ENCODE measurements around the gene ERO1A. TPM values are rescaled to one million over a fixed set of nuclear protein-coding genes. Genes with fewer than 3 reads are reported as not detected.

ERO1A gene
- total RNA-seq, 1 experiment from 2014 or later: 151 TPM

DNA sequence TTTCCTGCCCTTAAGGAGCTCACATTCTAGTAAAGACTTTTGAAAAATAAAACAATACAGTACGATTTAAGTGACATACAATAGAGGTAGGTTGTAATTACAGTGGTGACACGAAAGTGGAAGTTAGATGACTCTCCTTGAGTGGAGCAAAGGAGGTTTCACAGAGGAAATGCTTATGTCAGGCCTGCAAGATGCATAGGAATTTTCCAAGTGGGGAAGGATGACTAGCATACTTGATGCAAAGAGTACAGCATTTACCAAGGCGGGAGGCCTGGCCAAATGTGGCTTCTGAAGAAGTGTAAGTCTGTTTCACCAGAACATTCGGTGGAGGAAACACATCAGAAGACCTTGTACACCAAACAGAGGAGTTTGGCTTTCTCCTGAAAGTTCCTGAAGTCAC, 55.2 kb downstream of the ERO1A start:
- ATAC-seq (no peak), DNase-seq (no peak)
- H3K27me3 ChIP-seq (ENCODE audit: low read length): no peaks in the 10 kb centered on the region
- intact Hi-C loops (cut with micrococcal nuclease): loop anchor here (5.0 kb wide), 1 partner anchor 88 kb away; the partner anchor contains the start of genes GPR137C and TXNDC16
- no peaks in the 10 kb centered on the region for H3K9me3 ChIP-seq (ENCODE audit: low read length)
- no peaks in the 10 kb centered on the region for H3K79me2 ChIP-seq (ENCODE audit: low read length)
- peaks cover 35% of the 10 kb centered on the region for H3K36me3 ChIP-seq (ENCODE audit: low read depth, low read length)
- ChIA-PET POLR2A (ENCODE audit: unreplicated experiment) (no interaction called here), CTCF (no interaction called here)
- no peaks in the 10 kb centered on the region for H4K20me1 ChIP-seq (ENCODE audit: low read length)
- no peaks in the 10 kb centered on the region for H3K4me1 ChIP-seq (ENCODE audit: insufficient read depth, low read length)
- TF ChIP-seq, protein P1, sequence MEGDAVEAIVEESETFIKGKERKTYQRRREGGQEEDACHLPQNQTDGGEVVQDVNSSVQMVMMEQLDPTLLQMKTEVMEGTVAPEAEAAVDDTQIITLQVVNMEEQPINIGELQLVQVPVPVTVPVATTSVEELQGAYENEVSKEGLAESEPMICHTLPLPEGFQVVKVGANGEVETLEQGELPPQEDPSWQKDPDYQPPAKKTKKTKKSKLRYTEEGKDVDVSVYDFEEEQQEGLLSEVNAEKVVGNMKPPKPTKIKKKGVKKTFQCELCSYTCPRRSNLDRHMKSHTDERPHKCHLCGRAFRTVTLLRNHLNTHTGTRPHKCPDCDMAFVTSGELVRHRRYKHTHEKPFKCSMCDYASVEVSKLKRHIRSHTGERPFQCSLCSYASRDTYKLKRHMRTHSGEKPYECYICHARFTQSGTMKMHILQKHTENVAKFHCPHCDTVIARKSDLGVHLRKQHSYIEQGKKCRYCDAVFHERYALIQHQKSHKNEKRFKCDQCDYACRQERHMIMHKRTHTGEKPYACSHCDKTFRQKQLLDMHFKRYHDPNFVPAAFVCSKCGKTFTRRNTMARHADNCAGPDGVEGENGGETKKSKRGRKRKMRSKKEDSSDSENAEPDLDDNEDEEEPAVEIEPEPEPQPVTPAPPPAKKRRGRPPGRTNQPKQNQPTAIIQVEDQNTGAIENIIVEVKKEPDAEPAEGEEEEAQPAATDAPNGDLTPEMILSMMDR (conservative IDR thresholded peaks at IDR 0.05; ENCODE audit: low read depth, low read length): no peak
- TF ChIP-seq EZH2 (IDR thresholded peaks at IDR 0.05; ENCODE audit: low read length, unreplicated experiment) (no peak), EZH2phosphoT487 (IDR thresholded peaks at IDR 0.05; ENCODE audit: borderline replicate concordance, low read length) (no peak)
- H3K9ac ChIP-seq (ENCODE audit: low read length): no peak overlapping the region
- H3K4me2 ChIP-seq (ENCODE audit: low read length): no peak overlapping the region
- no TSS peak for BruUV-seq (replicated peaks)
- H3K27ac ChIP-seq (ENCODE audit: low read length): no peak overlapping the region
- H2AFZ ChIP-seq (ENCODE audit: low read length): no peak overlapping the region
- H3K9me2 ChIP-seq (replicated peaks; ENCODE audit: low read length): no peaks in the 10 kb centered on the region
- no peak overlapping the region for H3K4me3 ChIP-seq (ENCODE audit: low read length)
- peaks cover 5% of the 10 kb centered on the region for H3F3A ChIP-seq (ENCODE audit: low read length, unreplicated experiment)

DNA sequence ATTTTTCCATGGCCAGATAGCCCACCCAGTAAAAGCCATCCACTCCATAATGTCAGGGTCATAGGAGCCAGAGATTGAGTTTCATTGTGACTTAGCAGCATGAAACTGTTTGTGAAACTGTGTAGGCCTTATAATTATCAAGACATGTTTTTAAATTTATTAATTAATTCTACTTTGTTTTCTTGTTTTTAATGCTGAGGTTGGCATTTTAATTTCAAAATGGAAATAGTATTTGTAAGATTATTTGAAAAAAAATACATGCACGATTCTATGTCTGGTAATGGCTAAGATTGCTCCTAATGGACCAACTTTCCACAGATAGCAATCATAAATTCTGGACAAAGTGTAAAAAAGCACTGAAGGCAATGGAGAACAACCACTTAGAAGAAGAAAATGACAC, 75.7 kb downstream of the ERO1A start:
- no peak overlapping the region for H3K4me3 ChIP-seq (ENCODE audit: low read length)
- no TSS peak for BruUV-seq (replicated peaks)
- H3K36me3 ChIP-seq (ENCODE audit: low read depth, low read length): no peaks in the 10 kb centered on the region
- ATAC-seq (no peak), DNase-seq (no peak)
- intact Hi-C loops (cut with micrococcal nuclease): no loop called here
- H3K9ac ChIP-seq (ENCODE audit: low read length): no peak overlapping the region
- ChIA-PET CTCF (no interaction called here), POLR2A (ENCODE audit: unreplicated experiment) (no interaction called here)
- no peak for TF ChIP-seq EZH2phosphoT487 (IDR thresholded peaks at IDR 0.05; ENCODE audit: borderline replicate concordance, low read length)
- no peak for TF ChIP-seq EZH2 (IDR thresholded peaks at IDR 0.05; ENCODE audit: low read length, unreplicated experiment)
- TF ChIP-seq, protein P1 (conservative IDR thresholded peaks at IDR 0.05; ENCODE audit: low read depth, low read length): no peak
- no peaks in the 10 kb centered on the region for H3K79me2 ChIP-seq (ENCODE audit: low read length)
- H3K27me3 ChIP-seq (ENCODE audit: low read length): no peaks in the 10 kb centered on the region
- no peak overlapping the region for H3K4me2 ChIP-seq (ENCODE audit: low read length)
- H3K4me1 ChIP-seq (ENCODE audit: insufficient read depth, low read length): no peaks in the 10 kb centered on the region
- no peaks in the 10 kb centered on the region for H3F3A ChIP-seq (ENCODE audit: low read length, unreplicated experiment)
- H3K9me2 ChIP-seq (replicated peaks; ENCODE audit: low read length): no peaks in the 10 kb centered on the region
- H3K9me3 ChIP-seq (ENCODE audit: low read length): no peaks in the 10 kb centered on the region
- H3K27ac ChIP-seq (ENCODE audit: low read length): no peak overlapping the region
- H4K20me1 ChIP-seq (ENCODE audit: low read length): no peaks in the 10 kb centered on the region
- H2AFZ ChIP-seq (ENCODE audit: low read length): no peak overlapping the region

DNA sequence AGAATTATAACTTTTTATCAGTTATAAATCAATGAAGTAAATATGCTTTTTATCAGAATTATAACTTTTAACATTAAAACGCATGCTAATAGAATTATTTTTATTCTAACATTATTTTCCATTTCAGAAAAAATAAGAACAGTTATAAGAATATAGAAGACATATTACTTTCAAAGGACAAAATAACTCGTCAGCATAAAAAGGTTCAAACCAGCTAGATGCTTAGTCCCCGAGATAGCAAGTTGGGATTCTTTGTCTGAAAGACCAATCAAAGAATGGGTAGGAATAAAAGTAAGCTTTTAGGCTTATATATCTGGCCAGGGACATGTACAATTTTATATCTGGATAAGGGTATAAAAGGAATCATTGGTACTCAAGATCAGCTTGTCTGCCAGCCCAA, 76.8 kb downstream of the ERO1A start:
- Histone ChIP-seq H3K27ac (ENCODE audit: low read length) (no peak overlapping the region), H3K9me3 (ENCODE audit: low read length) (no peaks in the 10 kb centered on the region), H3K9me2 (replicated peaks; ENCODE audit: low read length) (no peaks in the 10 kb centered on the region), H3K4me3 (ENCODE audit: low read length) (no peak overlapping the region), H3F3A (ENCODE audit: low read length, unreplicated experiment) (no peaks in the 10 kb centered on the region), H3K79me2 (ENCODE audit: low read length) (no peaks in the 10 kb centered on the region), H3K4me1 (ENCODE audit: insufficient read depth, low read length) (no peaks in the 10 kb centered on the region), H3K36me3 (ENCODE audit: low read depth, low read length) (no peaks in the 10 kb centered on the region), H3K9ac (ENCODE audit: low read length) (no peak overlapping the region), H4K20me1 (ENCODE audit: low read length) (no peaks in the 10 kb centered on the region), H2AFZ (ENCODE audit: low read length) (no peak overlapping the region), H3K4me2 (ENCODE audit: low read length) (no peak overlapping the region), H3K27me3 (ENCODE audit: low read length) (no peaks in the 10 kb centered on the region)
- ChIA-PET POLR2A (ENCODE audit: unreplicated experiment) (interaction anchor here (0.6 kb wide), 1 partner anchor 9 kb away, joined by 5 read pairs; no protein-coding TSS in a partner anchor), CTCF (no interaction called here)
- DNase-seq (no peak), ATAC-seq (no peak)
- TF ChIP-seq EZH2 (IDR thresholded peaks at IDR 0.05; ENCODE audit: low read length, unreplicated experiment): no peak
- TF ChIP-seq, protein P1 (conservative IDR thresholded peaks at IDR 0.05; ENCODE audit: low read depth, low read length): no peak
- no peak for TF ChIP-seq EZH2phosphoT487 (IDR thresholded peaks at IDR 0.05; ENCODE audit: borderline replicate concordance, low read length)
- no TSS peak for BruUV-seq (replicated peaks)
- intact Hi-C loops (cut with micrococcal nuclease): no loop called here

All from PC-3 (cell line).